ELF-1 (cell line): ENCODE measurements around the gene MRPL33.

Experiments used
- DNase-seq: peaks from one replicate; pipeline ENCODE4 v3.0.0-alpha.2; 2016; ENCODE audit warnings: low read depth, low spot score

Gene MRPL33

GRCh38 chr2:27771548-27772335, at the start of gene MRPL33:
Gene MRPL33 (plus strand): TSS chr2:27771719. CDS start chr2:27771778, 59 bp downstream.
- peak; percentile 97 for DNase-seq

DNA sequence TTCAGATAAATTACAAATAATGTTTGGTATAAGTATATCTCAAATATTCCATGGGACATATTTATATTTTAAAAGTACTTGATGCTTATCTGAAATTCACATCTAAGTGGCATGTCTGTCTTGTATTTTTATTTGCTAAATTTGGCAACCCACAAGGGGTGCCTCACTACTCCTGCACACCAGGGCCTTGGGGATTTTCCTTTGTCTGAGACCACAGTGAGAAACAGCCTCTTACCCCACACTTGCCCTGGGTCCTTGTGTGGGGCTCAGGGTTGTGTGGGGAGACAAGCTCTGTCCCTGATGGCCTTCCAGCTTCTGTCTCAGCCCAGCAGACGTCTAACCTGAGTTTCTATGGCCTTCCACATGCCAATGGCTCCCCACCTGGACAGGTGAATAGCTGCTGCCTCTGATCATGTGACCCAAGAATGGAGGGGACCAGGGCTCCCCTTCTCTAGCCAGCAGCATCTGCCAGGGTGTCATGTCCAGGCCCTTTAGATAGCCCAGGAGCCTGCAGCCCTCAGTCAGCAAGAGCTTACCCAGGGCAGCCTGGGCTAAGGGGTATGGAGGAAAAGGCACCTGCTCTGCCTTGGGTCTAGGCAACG, 49.5 kb upstream of the MRPL33 start:
- DNase-seq, result no peak

DNA sequence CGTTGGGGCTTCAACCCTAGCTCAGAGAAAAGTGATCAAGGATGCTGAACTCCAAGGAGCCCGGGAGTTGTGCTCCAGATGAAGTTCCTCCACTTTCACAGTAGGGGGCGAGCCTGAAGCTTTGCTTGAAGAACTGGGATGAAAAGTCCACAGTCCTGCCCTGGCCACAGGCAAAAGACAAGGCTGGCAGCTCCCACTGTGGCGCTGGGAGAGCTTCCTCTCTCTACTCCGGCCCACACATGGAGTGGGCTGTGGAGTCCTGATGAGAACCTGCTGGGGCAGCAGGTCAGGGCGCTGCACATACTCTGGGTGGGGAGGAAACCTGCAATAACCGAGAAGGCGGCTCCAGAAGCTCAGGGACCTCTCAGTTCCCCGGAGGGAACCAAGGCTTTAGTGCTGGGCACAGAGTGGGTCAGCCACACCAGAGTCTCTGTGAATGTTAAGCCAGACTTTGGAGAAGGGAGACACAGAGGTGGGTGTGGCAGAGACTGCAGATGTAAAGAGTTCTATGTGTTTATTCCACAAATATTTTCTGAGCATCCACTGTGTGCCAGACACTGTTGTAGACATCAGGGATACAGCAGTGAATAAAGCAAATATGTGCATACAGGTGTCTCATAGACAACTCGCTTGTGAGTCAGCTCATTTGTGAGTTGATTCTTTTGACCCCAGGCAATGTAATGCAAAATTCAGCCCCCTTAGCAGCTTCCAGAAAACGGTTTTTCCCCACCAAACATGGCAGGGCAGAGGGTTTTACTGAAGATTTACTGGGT, 48.0 kb upstream of the MRPL33 start:
- DNase-seq, result peak; percentile 73

DNA sequence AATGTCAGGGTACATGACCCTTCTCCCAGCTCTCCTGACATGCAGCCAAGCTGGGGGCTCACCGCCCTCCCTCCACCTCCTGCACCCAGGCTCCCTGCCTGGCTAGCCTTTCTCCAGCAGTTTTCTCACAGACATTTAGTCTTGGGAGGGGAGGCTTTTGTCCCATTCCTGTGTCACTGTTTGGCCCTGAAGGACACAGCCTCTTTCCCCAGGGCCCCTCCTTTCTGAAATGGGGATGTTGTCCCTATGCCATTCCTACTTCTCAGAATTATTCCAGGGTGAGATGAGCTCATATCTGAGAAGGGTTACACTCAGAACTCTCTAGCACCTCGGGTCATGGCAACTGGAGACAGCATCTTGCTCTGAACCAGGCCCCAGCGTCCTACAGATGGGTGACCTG, 47.3 kb upstream of the MRPL33 start:
- no peak for DNase-seq

DNA sequence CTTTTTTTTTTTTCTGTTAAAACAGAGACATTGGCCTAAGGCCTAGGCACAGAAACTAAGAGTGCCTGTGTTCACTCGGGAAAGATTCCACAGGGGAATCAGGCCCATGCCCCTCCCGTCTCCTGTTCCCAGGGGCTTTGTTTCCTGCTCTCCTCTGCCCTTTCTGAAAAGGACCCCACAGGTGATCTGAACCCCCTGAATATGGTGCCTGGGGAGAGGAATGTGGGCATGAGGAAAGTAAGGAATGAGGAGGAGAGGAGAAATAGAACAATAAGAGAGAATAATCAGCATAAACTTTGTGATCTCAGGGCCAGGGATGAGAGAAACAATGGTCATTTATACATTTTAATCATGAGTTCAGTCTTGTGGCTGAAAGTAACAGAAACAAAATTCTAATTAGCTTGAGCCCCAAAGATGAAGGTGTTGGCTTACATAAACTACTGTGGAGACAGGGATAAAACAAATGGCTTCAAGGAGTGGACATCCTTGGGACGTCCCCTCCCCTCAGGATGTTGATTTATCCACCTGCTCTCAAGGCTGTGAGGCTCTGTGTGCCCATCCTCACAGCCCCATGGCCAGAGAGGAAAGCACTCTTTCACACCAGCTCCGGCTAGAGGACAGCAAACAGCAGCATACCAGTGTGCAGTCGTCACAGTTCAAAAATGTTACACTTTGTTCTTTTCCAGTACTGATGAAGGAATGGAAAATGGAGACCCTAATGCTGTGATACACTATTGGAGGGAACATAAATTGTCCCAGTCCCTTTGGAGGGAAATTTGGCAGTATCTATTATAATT, 46.4 kb upstream of the MRPL33 start:
- no peak for DNase-seq

- no peak for DNase-seq
These were observed 44.3 kb upstream of the MRPL33 start for GRCh38 chr2:27727257-27727656.

GRCh38 chr2:27728081-27728858, 43.2 kb upstream of the MRPL33 start:
- no peak for DNase-seq

DNA sequence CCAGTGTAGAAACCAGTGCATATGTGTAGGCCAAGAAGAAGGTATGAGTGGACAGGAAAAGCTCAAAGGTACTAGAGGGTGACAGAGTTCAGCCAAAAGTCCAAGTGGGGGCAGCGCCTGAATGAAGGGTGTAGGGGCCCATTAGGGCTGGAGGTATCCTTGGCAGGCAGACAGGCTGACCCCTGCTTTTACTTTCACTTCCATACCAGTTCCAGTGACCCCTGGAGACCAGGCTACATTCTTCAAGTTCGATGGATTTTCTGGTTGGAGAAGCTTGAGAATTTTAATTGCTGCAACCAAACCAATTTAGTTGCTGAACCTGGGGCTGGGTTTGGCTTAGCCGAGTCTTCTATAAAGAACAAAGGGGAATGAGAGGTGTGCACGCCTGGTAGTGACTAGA, 42.3 kb upstream of the MRPL33 start:
- no peak for DNase-seq

- no peak for DNase-seq
These were observed 41.9 kb upstream of the MRPL33 start for GRCh38 chr2:27729614-27730013.

DNA sequence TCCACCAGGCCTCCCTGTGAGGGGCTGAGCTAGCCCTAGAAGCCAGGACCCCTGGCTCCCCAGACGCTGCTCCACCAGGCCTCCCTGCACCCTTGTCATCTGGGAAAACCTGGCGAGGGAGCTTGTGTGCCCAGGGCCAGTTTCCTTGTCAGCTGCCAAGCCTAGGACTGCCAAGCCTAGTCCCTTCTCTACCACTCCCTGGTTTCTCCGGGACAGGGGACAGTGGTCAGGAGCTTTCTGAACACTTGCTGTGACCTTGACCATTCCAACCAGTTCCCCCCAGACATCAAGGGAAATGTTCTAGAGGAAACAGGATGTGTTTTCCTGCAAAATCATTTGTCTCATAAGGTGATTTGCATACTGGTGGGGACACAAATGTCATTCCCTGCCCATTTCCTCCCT, 41.3 kb upstream of the MRPL33 start:
- no peak for DNase-seq

DNA sequence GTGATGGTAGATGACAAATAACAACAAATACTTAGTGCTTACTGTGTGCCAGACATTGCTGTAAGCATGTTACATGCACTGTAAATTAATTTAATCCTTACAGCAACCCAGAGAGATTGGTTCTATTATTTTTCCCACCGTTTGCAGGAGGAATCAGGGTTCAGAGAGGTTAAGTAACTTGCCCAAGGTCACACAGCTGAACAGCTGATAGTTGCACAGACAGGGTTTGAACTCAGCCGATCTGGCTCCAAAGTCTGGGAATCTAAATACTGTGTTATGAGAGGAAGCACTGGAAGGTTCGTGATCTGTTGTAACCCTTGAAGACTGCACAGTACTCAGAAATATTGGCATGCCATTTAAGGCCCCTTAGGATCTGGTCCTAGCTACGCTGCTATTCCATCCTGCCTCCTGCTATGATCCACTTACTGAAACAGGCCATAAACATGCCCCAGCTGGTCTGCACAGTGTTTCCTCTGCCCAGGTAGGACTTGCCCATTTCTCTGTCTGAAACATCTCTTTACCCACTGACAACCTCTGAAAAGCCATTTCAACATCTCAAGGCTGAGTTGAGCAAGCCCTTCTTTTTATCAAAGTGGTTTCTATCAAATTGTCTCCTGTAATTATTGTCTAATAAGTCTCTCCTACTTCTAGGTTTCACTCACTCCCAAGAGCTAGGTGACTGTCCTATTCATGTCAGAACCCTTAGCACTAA, 40.4 kb upstream of the MRPL33 start:
- no peak for DNase-seq

DNA sequence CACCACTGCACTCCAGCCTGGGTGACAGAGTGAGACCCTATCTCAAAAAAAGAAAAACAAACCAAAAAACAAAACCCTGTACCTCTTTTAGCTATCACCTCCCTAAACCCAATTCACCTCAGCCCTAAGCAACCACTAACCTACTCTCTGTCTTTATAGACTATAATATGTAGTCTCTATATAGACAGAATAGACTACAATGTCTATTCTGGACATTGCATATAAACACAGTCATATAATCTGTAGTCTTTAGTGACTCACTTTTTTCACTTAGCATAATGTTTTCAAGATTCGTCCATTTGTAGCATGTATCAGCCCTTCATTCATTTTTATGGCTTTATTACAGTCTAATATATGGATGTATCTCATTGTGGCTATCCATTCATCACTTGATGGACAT, 37.2 kb upstream of the MRPL33 start:
- no peak for DNase-seq

DNA sequence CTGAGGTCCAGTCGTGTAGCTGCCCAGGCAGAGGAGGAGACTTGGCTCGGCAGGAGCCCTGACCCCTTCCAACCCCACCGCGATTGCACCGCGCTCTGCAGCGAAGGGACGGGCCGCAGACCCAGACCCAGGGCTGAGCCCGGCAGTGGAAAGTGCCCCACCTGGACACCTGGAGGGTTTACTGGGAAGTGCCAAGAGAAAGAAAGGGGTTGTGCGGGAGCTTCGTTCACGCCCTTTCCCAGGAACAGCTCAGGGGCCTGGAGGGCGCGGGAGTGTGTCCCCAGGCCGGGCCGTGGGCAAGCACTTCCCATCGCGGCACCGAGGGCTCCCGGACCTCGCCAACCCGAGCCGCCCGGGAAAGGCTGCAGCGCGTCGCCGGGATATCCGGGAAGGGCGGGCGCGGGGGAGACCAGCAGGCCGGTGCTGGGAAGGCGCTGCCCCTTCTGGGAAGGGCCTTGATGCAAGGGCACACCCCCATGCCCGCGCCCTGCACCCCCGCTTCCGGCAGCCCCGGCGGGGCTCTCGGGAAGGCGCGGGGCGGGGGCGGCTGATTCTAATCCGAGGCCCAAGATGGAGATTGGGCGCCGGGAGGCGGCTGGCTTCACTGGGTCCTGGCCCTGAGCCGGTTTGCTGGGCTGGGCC, 36.1 kb upstream of the MRPL33 start:
- DNase-seq, result peak; percentile 63

DNA sequence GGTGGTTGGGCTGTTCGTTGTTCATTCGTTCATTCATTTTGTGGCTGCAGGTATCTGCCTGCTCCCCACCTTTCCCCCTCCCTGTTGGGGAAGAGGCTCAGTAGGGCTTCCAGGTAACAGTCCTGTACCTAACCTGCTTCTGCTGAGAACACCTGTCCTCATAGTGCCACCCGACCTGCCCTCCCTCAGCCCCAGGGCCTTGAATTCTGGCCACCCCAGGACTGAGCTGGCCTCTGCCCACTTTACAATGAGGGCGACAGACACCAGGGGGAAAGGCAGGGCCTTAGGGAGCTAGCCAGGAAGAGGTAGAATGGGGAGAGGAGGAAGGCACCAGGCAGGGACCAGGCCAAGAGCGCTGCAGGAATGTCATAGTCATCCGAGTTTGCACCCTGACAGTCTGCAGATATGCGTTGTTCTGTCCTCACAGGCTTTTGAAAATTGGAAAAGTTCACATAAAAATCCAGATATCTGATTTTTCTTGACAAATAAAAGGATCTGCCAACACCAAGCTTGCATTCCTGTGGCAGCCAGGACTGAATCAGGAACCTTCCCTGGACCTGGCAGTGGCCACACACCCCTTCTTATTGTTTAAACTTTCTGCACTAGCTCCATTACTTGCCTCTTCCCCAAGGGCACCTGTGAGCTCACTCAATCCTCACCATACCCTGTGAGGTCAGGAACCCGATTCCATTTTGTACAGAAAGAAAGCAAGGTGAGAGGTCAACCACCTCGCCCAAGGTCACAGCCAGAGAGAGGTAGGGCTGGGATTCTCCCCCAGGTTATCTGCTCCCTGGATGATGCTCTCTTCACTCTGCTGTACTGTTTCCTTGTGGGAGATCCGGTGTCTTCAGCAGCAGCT, 35.3 kb upstream of the MRPL33 start:
- no peak for DNase-seq

DNA sequence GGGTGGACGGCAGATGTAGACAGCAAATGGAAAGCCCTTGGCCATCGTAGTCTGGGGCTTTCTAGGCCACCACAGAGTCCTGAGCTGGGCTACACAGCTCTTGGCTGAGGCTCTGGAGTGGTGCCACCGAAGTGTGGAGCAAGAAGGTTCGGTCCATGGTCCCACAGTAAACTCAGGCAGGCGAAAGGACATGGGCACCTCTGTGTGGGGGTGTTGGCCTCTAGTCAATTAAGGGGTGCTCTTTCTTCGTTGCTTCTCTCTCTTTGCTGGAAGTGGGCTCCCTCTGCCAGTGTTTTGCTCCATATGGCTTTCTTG, 34.7 kb upstream of the MRPL33 start:
- no peak for DNase-seq

DNA sequence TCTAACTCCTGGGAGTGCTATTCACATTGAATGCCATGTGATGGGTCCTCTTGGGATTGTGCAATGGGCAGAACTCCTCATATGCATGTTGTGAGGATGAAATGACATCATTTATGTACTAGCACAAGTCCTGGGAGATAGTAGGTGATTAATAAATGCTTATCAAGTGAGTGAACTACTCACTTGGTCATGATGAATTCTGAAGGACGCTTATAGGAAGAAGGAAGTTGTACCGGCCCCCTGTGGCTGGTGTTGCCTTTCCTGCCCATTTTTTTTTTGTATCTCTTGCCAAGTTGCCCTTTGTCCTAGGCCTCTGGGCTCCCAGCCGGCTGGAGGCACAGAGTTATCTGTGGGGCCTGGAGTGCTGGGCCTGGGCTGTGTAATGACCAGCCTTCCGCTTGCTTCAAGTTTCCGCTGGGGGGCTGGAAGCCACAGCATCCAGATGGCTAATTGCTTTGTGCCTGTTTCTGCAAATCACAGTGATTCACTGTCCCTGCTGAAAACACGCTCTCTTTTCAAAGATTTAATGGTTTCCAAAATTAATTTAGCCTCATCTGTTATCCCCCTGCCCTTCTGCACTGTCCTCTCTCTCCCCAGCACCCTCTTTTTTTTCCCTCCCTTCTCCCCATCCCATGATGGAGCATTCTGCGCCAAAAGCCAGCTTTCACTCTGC, 33.7 kb upstream of the MRPL33 start:
- no peak for DNase-seq

- DNase-seq, result no peak
These were observed 33.0 kb upstream of the MRPL33 start for GRCh38 chr2:27738349-27739057.

DNA sequence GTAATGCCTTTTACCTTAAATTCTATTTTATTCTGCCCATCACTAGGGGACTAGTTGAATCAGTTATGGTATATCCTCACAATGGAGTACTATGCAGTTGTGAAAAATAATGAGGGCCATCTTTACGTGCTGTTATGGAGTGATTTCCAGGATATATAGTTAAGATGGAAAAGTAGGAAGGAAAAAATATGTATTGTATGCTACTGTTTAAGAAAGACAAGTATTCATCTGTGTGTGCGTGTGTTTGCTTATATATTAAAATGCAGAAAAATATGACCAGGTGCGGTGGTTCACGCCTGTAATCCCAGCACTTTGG, 32.5 kb upstream of the MRPL33 start:
- no peak for DNase-seq
